Keratinocyte (primary cell): ENCODE data around the gene WNT9A. TPM values are rescaled to one million over a fixed set of nuclear protein-coding genes. Genes with fewer than 3 reads are reported as not detected.
A peak's percentile ranks its signal among the peaks of the same experiment; 100 is the strongest.

Experiments used
- DNase-seq: peaks from one replicate; pipeline ENCODE4 v3.0.0-alpha.2; 2011; ENCODE audit warnings: low read depth, missing footprints, low spot score
- FAIRE-seq: peaks from 2 replicates; lab custom pipeline; 2011; peaks lifted over from hg19 to GRCh38; lab: Jason Lieb, UNC
- H2AFZ ChIP-seq: 2 replicates; pipeline ENCODE4 v1.6.0; 2012; ENCODE audit warnings: low read length, control low read depth, inconsistent platforms; ENCODE audit not compliant: control insufficient read depth
- H3K27ac ChIP-seq: 2 replicates; pipeline ENCODE4 v1.5.1; 2011; ENCODE audit warnings: low read length; ENCODE audit not compliant: control insufficient read depth, insufficient read depth
- H3K27me3 ChIP-seq: 3 replicates; pipeline ENCODE4 v1.6.0; 2011; ENCODE audit warnings: low read length; ENCODE audit not compliant: control insufficient read depth, insufficient read depth; ENCODE audit errors: extremely low read depth
- H3K36me3 ChIP-seq, 2 experiments: 2 replicates in 1 of 2; 3 replicates in 1 of 2; pipeline ENCODE4 v1.5.1; 2011; ENCODE audit warnings: low read length in 2 of 2, mild to moderate bottlenecking in 1 of 2; ENCODE audit not compliant: control insufficient read depth in 2 of 2, insufficient read depth in 2 of 2; ENCODE audit errors: extremely low read depth in 1 of 2
- H3K4me1 ChIP-seq: 3 replicates; pipeline ENCODE4 v1.5.1; 2011; ENCODE audit warnings: low read length; ENCODE audit not compliant: control insufficient read depth, insufficient read depth; ENCODE audit errors: extremely low read depth
- H3K4me2 ChIP-seq: 3 replicates; pipeline ENCODE4 v1.6.0; 2011; ENCODE audit warnings: low read depth, low read length; ENCODE audit not compliant: control insufficient read depth, insufficient read depth; ENCODE audit errors: extremely low read depth
- H3K4me3 ChIP-seq, 3 experiments: fragments of 200-600 bp in 1 of 3; sonication (generic) in 1 of 3; 2 replicates in 2 of 3; 3 replicates in 1 of 3; pipeline ENCODE4 v1.5.1; 2011 to 2016; ENCODE audit warnings: low read length in 3 of 3, mild to moderate bottlenecking in 3 of 3, control low read depth in 2 of 3, inconsistent platforms in 1 of 3, low read depth in 1 of 3, mixed read lengths in 1 of 3, mixed run types in 1 of 3, moderate library complexity in 1 of 3; ENCODE audit not compliant: control insufficient read depth in 2 of 3, insufficient read depth in 2 of 3; ENCODE audit errors: extremely low read depth in 1 of 3
- H3K79me2 ChIP-seq: 2 replicates; pipeline ENCODE4 v1.6.0; 2012; ENCODE audit warnings: low read length; ENCODE audit not compliant: control insufficient read depth, insufficient read depth
- H3K9ac ChIP-seq: 3 replicates; pipeline ENCODE4 v1.6.0; 2011; ENCODE audit warnings: low read length; ENCODE audit not compliant: control insufficient read depth, insufficient read depth; ENCODE audit errors: extremely low read depth
- H3K9me1 ChIP-seq: 3 replicates; pipeline ENCODE4 v1.6.0; 2011; ENCODE audit warnings: low read length; ENCODE audit not compliant: control insufficient read depth, insufficient read depth; ENCODE audit errors: extremely low read depth
- H3K9me3 ChIP-seq: 2 replicates; pipeline ENCODE4 v1.5.1; 2012; ENCODE audit warnings: low read depth, low read length; ENCODE audit not compliant: control insufficient read depth
- H4K20me1 ChIP-seq: 3 replicates; pipeline ENCODE4 v1.6.0; 2011; ENCODE audit warnings: low read length; ENCODE audit not compliant: control insufficient read depth, insufficient read depth; ENCODE audit errors: extremely low read depth
- CTCF ChIP-seq, 3 experiments: IDR thresholded peaks in 1 of 3; conservative IDR thresholded peaks in 1 of 3; optimal IDR thresholded peaks in 1 of 3; 2 replicates in 2 of 3; 3 replicates in 1 of 3; pipeline versions ENCODE3 to v1.5.1; 2011; ENCODE audit warnings: low read length in 3 of 3, mild to moderate bottlenecking in 3 of 3, moderate library complexity in 2 of 3, control low read depth in 1 of 3, inconsistent platforms in 1 of 3; ENCODE audit not compliant: insufficient read depth in 2 of 3; ENCODE audit errors: extremely low read depth in 1 of 3
- EZH2 ChIP-seq: IDR thresholded peaks from one replicate; pipeline ENCODE4 v1.6.1; 2012; ENCODE audit warnings: inconsistent platforms, mild to moderate bottlenecking, low read length, moderate library complexity
- dilution Hi-C: fragments of 300-500 bp; cut with MboI; formaldehyde crosslinking; loops from one replicate; pipeline ENCODE4 v1.7.0; 2020; ENCODE audit warnings: low sequenced_read_pairs; ENCODE audit not compliant: extremely low pct_ligation_motif_present
- polyA plus RNA-seq, 5 experiments: library from polyadenylated mRNA; depleted of rRNA in 3 of 5; stranded (reverse) in 3 of 5; stranded (forward) in 1 of 5; unstranded in 1 of 5; fragments of >200 nt; gene quantifications; 1 replicate in 1 of 5; 2 replicates in 3 of 5; 3 replicates in 1 of 5; pipeline versions ENCODE4 v1.2.1 to v1.2.3, GENCODE V29; 2011 to 2012; ENCODE audit warnings: missing spikeins in 2 of 5, low read depth in 1 of 5, low replicate concordance in 1 of 5

WNT9A gene
- polyA plus RNA-seq, 1 donor (not counting 4 experiments of a cell fraction or from before 2014, with no cell fraction given) = 1.7 TPM

DNA sequence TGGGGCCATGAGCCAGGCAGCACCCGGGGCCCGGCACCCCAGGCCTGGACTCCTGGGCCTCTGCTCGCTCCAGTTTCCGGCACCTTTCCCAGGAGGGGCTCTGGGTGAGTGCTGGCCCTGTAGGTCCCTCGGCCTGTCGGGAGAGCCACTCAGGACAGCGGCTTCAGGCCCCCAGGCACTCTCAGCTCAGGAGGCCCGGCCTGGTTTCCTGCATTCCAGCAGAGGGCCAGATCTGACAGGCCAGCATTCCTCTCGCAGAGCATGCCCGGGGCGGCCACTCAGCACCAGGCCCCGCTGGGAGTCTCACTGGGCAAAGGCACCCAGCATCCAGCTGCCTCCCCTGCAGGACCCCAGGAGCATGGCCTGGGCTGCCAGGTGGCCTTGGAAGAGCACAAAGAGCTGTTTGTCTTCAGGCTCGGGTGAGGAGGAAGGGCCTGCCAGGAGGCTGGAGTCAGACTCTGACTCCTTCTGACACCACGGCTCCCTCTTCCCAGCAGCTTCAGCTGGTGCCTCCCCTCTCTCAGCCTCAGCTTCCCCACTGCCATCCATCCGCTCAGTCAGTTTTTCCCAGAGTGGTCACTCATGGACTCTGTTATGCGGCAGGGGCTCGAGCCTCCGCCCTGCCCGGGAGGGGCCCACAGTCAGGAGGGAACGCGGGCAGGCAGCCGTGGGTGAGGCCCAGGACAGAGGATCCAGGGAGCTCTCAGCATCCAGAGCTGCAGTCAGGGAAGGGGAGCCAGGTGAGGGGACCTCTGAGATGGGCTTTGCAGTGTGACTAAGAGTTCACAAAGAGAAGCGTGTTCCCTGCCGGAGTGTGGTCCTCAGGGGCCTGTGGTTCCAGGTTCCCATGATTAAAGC lies 51.7 kb downstream of the WNT9A start:
- dilution Hi-C loops = no loop called here

GRCh38 chr1:227894831-227895451 lies 52.8 kb downstream of the WNT9A start:
- no peak for FAIRE-seq
- Histone ChIP-seq H3K36me3 (no peaks in the 10 kb centered on the region), H3K27me3 (peaks cover 3% of the 10 kb centered on the region), H3K4me2 (no peak overlapping the region), H3K4me3 (no peak overlapping the region), H3K9me3 (no peaks in the 10 kb centered on the region), H4K20me1 (no peaks in the 10 kb centered on the region), H3K4me1 (peaks cover 3% of the 10 kb centered on the region), H3K9ac (no peak overlapping the region), H2AFZ (no peak overlapping the region), H3K9me1 (no peaks in the 10 kb centered on the region), H3K79me2 (no peaks in the 10 kb centered on the region), H3K27ac (no peak overlapping the region)
- no peak for DNase-seq
- dilution Hi-C loops = no loop called here
- no peak for TF ChIP-seq EZH2
- TF ChIP-seq CTCF (optimal IDR thresholded peaks at IDR 0.05 in 1 of 3, IDR thresholded peaks at IDR 0.05 in 1 of 3, conservative IDR thresholded peaks at IDR 0.05 in 1 of 3; ENCODE audit: extremely low read depth in 1 of 3, insufficient read depth in 2 of 3, low read length in 3 of 3) = no peak

More for the DNA sequence above, 51.7 kb downstream of the WNT9A start:
- peaks cover 9% of the 10 kb centered on the region for H3K27me3 ChIP-seq
- H4K20me1 ChIP-seq = no peaks in the 10 kb centered on the region
- no peak overlapping the region for H3K4me3 ChIP-seq
- H3K9me3 ChIP-seq = no peaks in the 10 kb centered on the region
- no peaks in the 10 kb centered on the region for H3K9me1 ChIP-seq
- peak overlapping the region; percentile 7 for H3K9ac ChIP-seq
- H3K27ac ChIP-seq = no peak overlapping the region
- peak overlapping the region; percentile 23 for H2AFZ ChIP-seq
- FAIRE-seq = no peak
- peak in 1 of 3 experiments; percentile 5 for TF ChIP-seq CTCF (optimal IDR thresholded peaks at IDR 0.05 in 1 of 3, IDR thresholded peaks at IDR 0.05 in 1 of 3, conservative IDR thresholded peaks at IDR 0.05 in 1 of 3; ENCODE audit: extremely low read depth in 1 of 3, insufficient read depth in 2 of 3, low read length in 3 of 3)
- TF ChIP-seq EZH2 = no peak
- peaks cover 3% of the 10 kb centered on the region for H3K4me1 ChIP-seq
- no peaks in the 10 kb centered on the region for H3K36me3 ChIP-seq
- no peak overlapping the region for H3K4me2 ChIP-seq
- DNase-seq = no peak
- no peaks in the 10 kb centered on the region for H3K79me2 ChIP-seq
